GM12873 (cell line): ENCODE measurements around the gene ERLIN1.

ENCODE experiments used
- CTCF ChIP-seq: IDR thresholded peaks from 2 replicates; pipeline ENCODE4 v1.5.1; 2012; ENCODE audit warnings: low read depth, mild to moderate bottlenecking, moderate library complexity, low read length, control low read depth; ENCODE audit not compliant: insufficient read depth; ENCODE audit errors: missing control alignments

The ERLIN1 gene

GRCh38 chr10:100184426-100184825 lies 1.4 kb downstream of the ERLIN1 start:
- no peak for TF ChIP-seq CTCF

- TF ChIP-seq CTCF = no peak
Observed at GRCh38 chr10:100183481-100183880, 2.3 kb downstream of the ERLIN1 start.

- no peak for TF ChIP-seq CTCF
Observed at GRCh38 chr10:100182908-100183307, 2.9 kb downstream of the ERLIN1 start.

- TF ChIP-seq CTCF = no peak
Observed at GRCh38 chr10:100182281-100182680, 3.5 kb downstream of the ERLIN1 start.

GRCh38 chr10:100175875-100176274 lies 10.0 kb downstream of the ERLIN1 start:
- TF ChIP-seq CTCF = no peak

GRCh38 chr10:100174699-100175677 lies 10.8 kb downstream of the ERLIN1 start:
- TF ChIP-seq CTCF = no peak

- no peak for TF ChIP-seq CTCF
Observed at GRCh38 chr10:100173035-100173434, 12.8 kb downstream of the ERLIN1 start.
